ENCODE data around the gene ZDHHC11B. TPM values are rescaled to one million over a fixed set of nuclear protein-coding genes. Genes with fewer than 3 reads are reported as not detected.
A peak's percentile ranks its signal among the peaks of the same experiment; 100 is the strongest.
"Not testable (repeated sequence)": the region's sequence is repeated elsewhere in the genome, so short reads cannot be mapped to it uniquely, and the experiment has no call there.

ZDHHC11B gene
- total RNA-seq, 1 experiment from 2014 or later, result 1.4 TPM

DNA sequence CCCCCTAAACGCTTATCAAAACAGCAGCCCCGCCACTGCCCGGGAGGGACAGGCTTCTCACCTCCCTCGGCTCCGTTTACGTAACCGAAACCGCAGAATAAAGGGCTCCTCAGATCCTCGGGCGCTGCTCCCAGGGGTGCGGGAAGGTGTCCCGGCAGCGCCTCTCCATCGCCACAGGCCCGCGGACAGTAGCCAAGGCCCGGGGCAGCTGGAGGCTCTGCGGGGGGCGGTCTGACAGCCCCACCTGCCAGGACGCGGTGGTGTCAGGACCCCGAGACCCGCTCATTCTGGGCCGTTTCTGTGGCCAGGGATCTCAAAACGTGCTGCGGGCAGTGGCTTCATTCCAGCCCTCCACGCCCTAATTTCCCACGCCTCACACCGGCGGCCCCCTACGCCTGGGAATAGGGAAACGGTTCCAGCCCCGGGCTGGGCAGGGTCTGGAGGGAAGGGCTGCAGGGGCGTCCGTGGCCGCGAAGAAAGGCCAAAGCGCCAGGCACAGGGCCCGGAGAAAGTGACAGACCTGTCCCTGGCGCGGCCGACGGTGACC lies 575 bp downstream of the ZDHHC11B start:
- not testable (repeated sequence) for H3K79me2 ChIP-seq (ENCODE audit: insufficient read depth, low read length); H2BK12ac ChIP-seq (ENCODE audit: insufficient read length, low read depth, low read length); H3T11ph ChIP-seq (ENCODE audit: low read length); H4K91ac ChIP-seq (ENCODE audit: insufficient read length, low read depth, low read length); H4K20me1 ChIP-seq (ENCODE audit: control insufficient read depth, insufficient read depth, insufficient read length); H3K4ac ChIP-seq (ENCODE audit: low read depth, low read length); H2BK5ac ChIP-seq (ENCODE audit: insufficient read length, low read length); H2BK120ac ChIP-seq (ENCODE audit: low read depth, low read length, poor library complexity, severe bottlenecking); H3K4me1 ChIP-seq (ENCODE audit: insufficient read depth, low read length); H4K8ac ChIP-seq (replicated peaks; ENCODE audit: insufficient read length, low read depth, low read length); H2AFZ ChIP-seq (ENCODE audit: low read length); H2BK15ac ChIP-seq (ENCODE audit: low read depth, low read length); H3K23ac ChIP-seq (ENCODE audit: insufficient read length, low read depth, low read length); H4K5ac ChIP-seq (ENCODE audit: insufficient read length, low read depth, low read length); H3K9ac ChIP-seq (ENCODE audit: extremely low read depth, insufficient read length, low read length); H3K9me3 ChIP-seq (ENCODE audit: control insufficient read depth, low read depth, low read length); H2AK5ac ChIP-seq (ENCODE audit: insufficient read length, low read length); H3K14ac ChIP-seq (ENCODE audit: insufficient read depth, low read length); H3K4me1 Mint-ChIP-seq; H3K27me3 ChIP-seq (ENCODE audit: insufficient read depth, low read length); H3K79me1 ChIP-seq (ENCODE audit: insufficient read depth, low read depth, low read length, poor library complexity, severe bottlenecking); H3K56ac ChIP-seq (ENCODE audit: insufficient read length, low read depth, low read length); H3K18ac ChIP-seq (ENCODE audit: insufficient read length, low read depth, low read length); H3K27ac ChIP-seq (ENCODE audit: insufficient read length, low read depth, low read length); H3K27ac Mint-ChIP-seq; H2BK20ac ChIP-seq (ENCODE audit: low read depth, low read length, poor library complexity, severe bottlenecking); H3K23me2 ChIP-seq (ENCODE audit: insufficient read length, low read depth, low read length, poor library complexity, severe bottlenecking)
- peak overlapping the region; percentile 37 to 69 for H3K4me3 Mint-ChIP-seq
- peaks cover 8 to 16% (median 12%) of the 10 kb centered on the region in 3 experiments; a peak in 6 of 7 replicates for H3K36me3 Mint-ChIP-seq (ENCODE audit: insufficient read depth in 1 of 3, low read depth in 3 of 3)
- H3K9me3 Mint-ChIP-seq, result peaks cover 10 to 13% of the 10 kb centered on the region in 2 experiments; a peak in 4 of 5 replicates
- DNase-seq, result peak; percentile 56
- H3K4me2 ChIP-seq (ENCODE audit: insufficient read depth, insufficient read length, low read length), result peak overlapping the region; percentile 28
- no CpG with 5 or more reads among the region's 43 CpGs for WGBS (ENCODE audit: extremely low coverage, insufficient read length, low lambda C conversion rate)
- H3K27me3 Mint-ChIP-seq (ENCODE audit: low read depth), result peaks cover 31% of the 10 kb centered on the region

DNA sequence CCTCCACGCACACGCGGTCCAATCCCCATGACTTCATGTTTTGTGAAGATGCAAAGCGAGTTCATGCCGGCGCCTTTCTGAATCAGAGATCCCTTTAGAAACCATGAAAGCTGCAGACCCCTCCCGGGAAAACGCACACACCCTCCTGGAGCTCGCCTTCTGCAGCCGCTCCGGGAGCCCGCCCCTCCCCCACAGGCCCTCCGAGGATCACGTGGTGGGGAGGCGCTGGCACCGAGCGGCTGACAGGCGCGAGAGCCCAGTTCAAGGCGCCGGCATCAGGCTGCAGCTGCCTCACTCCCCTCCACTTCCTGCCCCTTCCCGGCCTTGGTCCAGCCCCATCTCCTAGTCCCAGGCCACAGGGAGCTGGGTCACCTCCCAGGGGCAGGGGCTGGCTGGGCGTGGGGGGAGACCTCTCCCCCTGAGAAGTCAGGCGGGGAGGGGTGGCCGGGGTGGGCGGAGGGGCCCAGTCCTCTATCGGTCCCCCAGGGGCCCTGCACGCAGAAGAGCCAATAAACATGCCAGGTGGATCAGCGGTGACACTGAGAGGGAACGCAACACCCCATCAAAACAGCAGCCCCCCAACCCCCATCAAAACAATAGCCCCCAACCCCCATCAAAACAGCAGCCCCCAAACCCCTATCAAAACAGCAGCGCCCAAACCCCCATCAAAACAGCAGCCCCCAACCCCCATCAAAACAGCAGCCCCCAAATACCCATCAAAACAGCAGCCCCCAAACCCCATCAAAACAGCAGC lies 1.3 kb downstream of the ZDHHC11B start:
- H3K56ac ChIP-seq (ENCODE audit: insufficient read length, low read depth, low read length); H3K9ac ChIP-seq (ENCODE audit: extremely low read depth, insufficient read length, low read length); H3K27ac Mint-ChIP-seq; H3K79me2 ChIP-seq (ENCODE audit: insufficient read depth, low read length); H3K18ac ChIP-seq (ENCODE audit: insufficient read length, low read depth, low read length); H3K27ac ChIP-seq (ENCODE audit: insufficient read length, low read depth, low read length); H3K27me3 ChIP-seq (ENCODE audit: insufficient read depth, low read length); H3K23me2 ChIP-seq (ENCODE audit: insufficient read length, low read depth, low read length, poor library complexity, severe bottlenecking); H2BK12ac ChIP-seq (ENCODE audit: insufficient read length, low read depth, low read length); H4K91ac ChIP-seq (ENCODE audit: insufficient read length, low read depth, low read length); H3K9me3 ChIP-seq (ENCODE audit: control insufficient read depth, low read depth, low read length); H2AK5ac ChIP-seq (ENCODE audit: insufficient read length, low read length); H3K4me1 Mint-ChIP-seq; H3K4me1 ChIP-seq (ENCODE audit: insufficient read depth, low read length); H4K5ac ChIP-seq (ENCODE audit: insufficient read length, low read depth, low read length); H2BK20ac ChIP-seq (ENCODE audit: low read depth, low read length, poor library complexity, severe bottlenecking); H3K23ac ChIP-seq (ENCODE audit: insufficient read length, low read depth, low read length); H2BK120ac ChIP-seq (ENCODE audit: low read depth, low read length, poor library complexity, severe bottlenecking); H3K79me1 ChIP-seq (ENCODE audit: insufficient read depth, low read depth, low read length, poor library complexity, severe bottlenecking); H3K4ac ChIP-seq (ENCODE audit: low read depth, low read length); H4K8ac ChIP-seq (replicated peaks; ENCODE audit: insufficient read length, low read depth, low read length); H3K36me3 Mint-ChIP-seq (ENCODE audit: insufficient read depth in 1 of 3, low read depth in 3 of 3); H2BK5ac ChIP-seq (ENCODE audit: insufficient read length, low read length); H3T11ph ChIP-seq (ENCODE audit: low read length); H4K20me1 ChIP-seq (ENCODE audit: control insufficient read depth, insufficient read depth, insufficient read length); H3K9me3 Mint-ChIP-seq; H2AFZ ChIP-seq (ENCODE audit: low read length); H3K14ac ChIP-seq (ENCODE audit: insufficient read depth, low read length); H2BK15ac ChIP-seq (ENCODE audit: low read depth, low read length); DNase-seq: not testable (repeated sequence)
- no CpG with 5 or more reads among the region's 31 CpGs for WGBS (ENCODE audit: extremely low coverage, insufficient read length, low lambda C conversion rate)
- peak overlapping the region in 1 of 2 experiments; percentile 69; a peak in 2 of 5 replicates for H3K4me3 Mint-ChIP-seq
- peak overlapping the region; percentile 28 for H3K4me2 ChIP-seq (ENCODE audit: insufficient read depth, insufficient read length, low read length)
- peaks cover 23% of the 10 kb centered on the region for H3K27me3 Mint-ChIP-seq (ENCODE audit: low read depth)
